Islet precursor cell (in vitro differentiated cells): Measurements from ENCODE around the gene CAMK2A.
"Not testable (repeated sequence)": the region's sequence is repeated elsewhere in the genome, so short reads cannot be mapped to it uniquely, and the experiment has no call there.

Source experiments
- DNase-seq: peaks from one replicate; pipeline ENCODE4 v3.0.0-alpha.2; 2018

Gene CAMK2A

DNA sequence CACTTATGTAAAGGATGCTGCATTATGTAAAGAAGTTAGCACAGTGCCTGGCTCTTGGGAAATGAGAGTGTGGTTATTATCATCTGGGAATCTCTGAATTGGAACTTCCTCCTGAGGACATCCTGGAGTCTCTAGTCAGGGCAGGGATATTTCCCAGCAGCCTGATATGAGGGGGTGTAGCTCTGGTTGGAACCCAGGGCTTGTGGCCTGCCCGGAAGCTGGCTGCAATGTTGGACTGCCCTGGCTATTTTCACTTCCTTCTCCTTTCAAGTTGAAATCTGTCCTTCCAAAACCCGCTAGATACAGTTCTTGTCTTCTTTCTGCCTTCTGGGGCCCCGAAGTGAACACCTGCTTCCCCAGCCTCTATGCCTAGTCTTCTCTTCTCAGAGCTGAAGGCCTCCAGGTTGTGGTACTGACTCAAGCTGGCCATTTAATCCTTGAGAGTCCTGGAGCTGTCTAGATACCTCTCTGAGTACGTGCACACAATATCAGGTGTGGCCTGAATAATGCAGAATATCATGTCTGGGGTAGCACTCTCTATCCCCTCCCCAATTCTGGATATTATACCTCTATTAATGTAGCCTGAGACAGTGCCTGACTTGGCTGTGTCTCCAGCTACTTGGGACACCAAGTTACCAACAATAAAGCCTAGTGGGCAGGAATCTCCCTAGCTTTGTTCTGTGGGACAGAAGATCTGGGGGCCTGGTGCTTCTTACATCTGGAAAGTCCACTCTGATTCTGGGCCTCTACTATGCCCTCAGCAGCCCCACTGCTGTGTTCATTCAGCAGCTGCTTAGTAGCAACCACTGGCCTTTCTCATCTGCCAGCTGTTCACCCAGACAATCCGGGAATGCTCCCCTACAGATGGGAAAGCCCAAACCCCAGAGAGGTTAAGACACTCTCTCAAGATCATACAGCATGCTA lies 54.7 kb downstream of the CAMK2A start:
- no peak for DNase-seq

DNA sequence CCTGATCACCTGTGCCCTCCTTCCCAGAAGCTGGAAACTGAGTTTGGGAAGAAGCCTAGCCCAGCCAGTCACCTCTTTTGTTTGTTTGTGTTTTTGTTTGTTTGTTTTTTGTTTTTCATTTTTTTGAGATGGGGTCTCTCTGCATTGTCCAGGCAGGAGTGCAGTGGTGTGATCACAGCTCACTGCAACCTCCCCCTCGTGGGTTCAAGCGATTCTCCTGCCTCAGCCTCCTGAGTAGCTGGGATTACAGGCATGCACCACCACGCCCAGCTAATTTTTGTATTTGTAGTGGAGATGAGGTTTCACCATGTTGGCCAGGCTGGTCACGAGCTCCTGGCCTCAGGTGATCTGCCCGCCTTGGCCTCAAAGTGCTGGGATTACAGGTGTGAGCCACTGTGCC lies 55.9 kb downstream of the CAMK2A start:
- DNase-seq, result not testable (repeated sequence)

DNA sequence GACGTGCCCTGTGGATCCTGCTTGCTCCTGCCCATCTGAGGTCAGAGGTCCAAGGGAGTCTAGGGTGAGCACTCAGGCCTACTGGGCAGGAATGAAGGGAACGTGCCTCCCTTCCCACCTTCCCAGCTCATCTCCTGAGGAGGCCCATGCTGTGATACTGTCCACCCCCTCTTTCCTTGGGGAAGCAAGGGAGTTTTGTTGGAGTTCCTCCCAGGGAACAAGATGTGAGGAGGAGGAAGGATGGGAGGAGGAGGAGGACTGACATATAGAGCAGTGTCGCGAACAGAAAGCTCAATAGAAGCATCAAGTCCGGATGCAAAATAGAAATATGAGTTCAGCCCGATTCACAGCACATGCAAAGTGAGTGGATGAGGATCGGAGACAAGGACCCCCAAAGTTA lies 58.7 kb downstream of the CAMK2A start:
- no peak for DNase-seq

DNA sequence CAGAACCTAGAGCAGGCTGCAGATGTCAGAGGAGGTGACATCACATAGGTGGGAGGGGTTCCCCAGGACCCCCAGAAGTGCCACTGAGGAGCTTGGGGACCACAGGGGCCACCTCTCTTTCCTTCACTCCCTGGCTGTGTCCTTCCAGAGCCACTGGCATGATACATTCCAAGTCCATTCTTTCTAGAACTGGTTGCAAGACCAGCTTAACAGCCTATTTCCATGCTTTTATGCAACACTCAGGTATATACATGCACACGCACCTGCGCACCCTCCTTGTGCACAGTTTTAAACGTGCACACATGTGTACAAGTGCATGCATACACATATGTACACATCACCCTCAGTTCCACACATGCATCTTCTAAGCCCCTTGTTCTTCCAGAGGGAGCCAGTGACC lies 60.0 kb downstream of the CAMK2A start:
- DNase-seq, result no peak

DNA sequence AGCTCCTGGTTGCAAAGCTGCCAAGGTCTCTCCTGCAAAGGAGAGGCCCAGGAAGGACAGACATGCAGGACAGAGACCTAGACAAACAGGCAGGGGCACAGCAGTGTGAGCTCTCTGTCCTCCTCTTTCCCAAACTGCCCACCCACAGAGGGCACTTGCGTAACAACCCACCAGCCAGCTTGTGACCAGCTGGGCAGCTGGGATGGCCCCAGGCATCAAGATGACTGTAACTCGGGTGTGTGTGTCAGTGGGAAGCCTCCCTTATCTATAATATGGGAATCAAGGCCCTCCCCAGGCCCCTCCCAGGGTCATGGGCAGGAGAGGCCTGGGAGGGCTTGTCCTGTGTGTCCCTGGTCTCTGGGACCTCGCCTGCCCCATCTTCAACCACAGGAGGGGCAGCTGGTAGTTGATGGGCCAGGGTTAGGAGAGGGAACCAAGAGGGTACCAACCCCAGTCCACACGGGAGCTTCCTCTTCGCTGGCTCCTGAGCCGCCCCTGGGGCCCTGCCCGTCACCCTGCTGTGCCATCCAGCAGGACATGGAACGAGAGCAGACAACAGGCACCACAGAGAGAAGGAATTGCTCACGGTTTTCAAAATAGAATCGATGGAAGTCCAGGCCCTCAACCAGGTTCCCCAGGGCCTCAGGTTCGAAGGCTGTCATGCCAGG lies 61.8 kb downstream of the CAMK2A start:
- no peak for DNase-seq

DNA sequence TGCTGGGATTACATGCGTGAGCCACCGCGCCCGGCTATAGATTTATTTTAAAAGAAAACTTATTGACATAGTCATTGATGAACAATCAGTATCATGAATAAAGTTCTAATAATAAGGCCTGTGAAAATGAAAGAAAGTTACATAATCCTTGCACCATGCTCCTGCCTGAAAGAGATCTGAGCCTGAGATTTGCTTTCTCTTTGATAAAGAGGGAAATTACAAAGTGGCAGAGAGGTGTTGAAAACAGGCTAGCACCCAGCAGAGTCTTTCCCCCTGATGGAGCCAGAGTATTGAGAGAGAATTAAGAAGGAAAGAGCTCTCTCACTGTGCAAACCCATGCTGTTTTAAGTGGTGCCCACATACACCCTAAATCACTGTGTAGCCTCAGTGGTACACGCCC lies 62.5 kb downstream of the CAMK2A start:
- no peak for DNase-seq

DNA sequence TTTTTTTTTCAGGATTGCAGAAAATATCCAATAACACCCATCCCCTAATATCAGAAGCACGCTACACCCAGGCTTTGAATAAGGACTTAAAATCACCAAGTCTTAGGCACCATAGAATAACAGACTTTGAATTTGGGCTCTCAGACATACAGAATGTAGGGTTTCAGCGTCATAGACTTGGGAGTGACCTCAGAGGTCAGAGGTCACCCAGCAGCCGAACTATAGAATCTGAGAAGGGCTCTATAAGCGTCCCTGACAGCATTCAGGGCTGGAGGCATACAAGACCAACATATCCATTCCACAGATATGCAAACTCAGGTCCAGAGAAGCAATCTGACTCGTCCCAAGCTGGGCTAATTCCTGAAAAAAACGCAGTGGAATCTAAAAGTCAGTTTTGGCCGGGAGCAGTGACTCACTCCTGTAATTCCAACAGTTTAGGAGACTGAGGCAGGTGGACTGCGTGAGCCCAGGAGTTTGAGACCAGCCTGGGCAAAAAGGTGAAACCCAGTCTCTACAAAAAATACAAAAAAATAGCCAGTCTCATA lies 65.0 kb downstream of the CAMK2A start:
- DNase-seq, result no peak

DNA sequence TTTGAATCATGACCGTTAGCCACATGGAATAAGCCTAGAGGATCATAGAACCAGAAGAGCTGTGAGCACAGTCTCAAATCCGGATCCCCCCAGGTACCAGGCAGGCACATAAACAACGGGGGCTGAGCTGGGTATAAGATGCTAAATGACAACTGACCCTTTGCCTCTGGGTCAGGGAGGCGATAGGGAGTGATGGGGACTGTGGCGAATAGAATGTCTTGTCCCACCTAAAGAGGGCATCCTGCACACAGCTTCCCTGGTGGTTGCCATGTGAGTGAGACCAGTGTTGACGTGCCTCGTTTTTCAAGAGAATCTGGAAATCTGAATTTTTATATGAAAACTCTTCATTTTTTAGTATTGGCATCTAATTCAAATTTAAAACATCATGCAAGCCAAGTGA lies 66.1 kb downstream of the CAMK2A start:
- no peak for DNase-seq

DNA sequence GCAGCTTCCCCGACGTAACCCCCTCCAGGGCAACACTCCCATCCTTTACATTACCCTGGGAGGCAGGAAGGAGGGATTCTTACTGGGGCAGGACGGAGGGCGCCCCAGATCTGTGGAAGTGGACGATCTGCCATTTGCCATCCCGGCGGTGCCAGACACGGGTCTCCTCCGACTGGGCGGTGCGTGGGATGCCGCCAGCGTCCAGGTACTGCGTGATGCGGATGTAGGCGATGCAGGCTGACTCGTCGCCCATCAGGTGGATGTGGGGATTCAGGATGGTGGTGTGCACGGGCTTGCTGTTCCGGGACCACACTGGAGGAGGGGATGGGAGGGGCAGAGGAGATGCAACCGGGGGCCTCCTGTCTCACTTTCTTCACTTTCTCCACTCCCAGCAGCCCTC lies 66.7 kb downstream of the CAMK2A start:
- no peak for DNase-seq

DNA sequence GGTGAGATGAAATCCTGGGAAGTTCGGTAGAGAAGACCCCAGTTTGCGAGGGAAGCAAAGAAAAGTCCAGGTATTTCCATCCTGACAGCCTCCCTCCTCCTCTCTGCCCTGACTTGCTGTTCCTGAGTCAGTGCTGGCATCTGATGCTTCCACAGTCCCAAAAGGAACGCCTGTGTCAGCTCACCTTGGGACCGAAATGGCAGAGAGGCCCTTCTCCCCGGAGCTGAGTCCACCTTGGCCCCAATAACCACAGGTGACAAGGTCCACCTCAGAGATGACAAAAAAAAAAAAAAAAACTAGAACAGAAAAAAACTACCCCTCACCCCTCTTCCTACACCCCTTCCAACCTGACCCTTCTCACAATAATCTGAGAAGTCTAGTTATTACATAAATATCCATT lies 68.1 kb downstream of the CAMK2A start:
- DNase-seq, result no peak

DNA sequence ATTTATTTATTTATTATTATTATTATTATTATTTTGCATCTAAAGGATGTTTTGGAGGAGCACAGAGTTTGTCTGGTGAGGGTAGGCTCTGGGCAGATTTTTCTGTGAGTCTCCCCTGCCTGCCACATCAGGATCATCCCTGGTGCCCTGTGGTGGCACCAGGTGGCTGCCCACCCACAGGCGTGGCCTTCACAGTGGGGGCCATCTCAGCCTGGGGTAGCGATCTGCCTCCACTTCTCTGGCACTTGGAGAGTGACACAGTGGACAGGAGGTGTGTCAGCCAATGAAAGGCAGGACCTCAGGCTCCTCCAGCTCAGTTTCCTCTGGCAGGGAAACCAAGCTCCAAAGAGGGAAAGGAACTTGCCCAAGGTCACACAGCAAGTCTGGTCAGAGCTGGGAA lies 69.7 kb downstream of the CAMK2A start:
- DNase-seq, result no peak

DNA sequence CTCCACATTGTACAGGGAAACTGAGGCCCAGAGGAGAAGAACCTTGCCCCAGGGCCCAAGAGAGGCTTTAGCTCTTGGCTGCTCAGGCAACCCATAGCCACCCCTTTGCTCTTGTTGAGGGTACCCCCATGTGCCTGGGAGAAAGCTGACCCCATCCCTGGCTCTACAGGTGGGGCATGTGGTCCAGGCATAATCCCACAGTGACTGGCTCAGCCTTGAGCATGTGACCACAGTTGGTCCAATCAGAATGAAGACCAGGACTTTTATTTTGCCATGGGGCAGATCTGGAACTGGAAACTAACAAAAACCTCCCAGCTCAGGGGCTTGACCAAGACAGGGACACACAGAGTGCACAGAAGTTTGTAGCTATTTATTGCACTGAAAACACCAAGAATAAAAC lies 70.4 kb downstream of the CAMK2A start:
- DNase-seq, result no peak

DNA sequence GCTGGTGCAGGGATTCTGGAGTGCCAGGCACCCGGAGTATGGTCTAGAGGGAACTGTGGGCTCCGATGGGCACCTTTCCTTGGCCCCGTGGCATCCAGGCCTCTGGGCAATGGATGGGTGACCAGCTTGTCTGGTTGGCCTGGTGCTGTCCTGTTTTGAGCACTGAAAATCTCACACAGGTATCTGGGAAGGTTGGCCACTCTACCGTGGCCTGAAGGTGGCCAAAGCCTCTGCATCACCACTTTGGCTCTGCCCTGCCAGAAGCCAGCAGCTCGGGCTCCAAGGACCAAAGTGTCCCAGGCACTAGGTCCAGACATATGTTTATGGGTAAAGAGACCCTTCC lies 70.9 kb downstream of the CAMK2A start:
- no peak for DNase-seq

DNA sequence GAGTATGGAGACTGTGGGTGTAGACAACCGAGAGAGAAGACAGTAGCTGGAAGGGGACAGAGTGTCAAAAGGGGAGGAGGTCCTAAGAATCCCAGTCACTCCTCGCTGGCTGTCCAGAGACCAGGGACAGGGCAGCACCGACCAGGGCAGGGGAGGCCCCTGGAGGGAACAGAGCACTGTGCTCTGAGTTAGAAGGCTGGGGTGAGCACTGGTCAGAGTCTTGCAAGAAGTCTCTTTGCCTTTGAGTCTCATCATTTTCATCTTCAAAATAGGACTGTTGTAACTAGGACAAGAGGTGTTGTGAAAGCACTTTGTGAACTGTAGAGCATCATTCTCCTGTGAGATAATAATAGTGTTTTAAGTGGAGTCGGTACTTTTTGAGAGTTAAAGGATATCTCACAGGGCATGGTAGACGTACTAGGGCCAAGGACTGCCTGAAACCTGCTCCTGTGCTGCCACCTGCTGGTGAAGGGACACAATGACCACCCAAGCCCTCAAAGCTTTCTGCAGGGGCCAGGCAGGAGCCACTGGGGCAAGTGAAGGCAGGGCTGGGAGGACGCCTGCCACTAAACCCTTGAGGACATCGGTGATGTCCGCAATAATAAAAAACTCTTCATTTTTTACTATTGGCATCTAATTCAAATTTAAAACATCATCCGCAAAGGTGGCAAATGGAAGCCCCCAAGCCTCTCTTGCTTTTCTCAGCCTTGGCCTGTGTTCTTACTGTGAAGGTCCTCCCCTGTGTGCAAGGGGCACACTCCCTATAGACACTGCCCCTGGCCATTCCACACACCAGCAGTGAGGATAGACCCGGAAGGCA lies 71.5 kb downstream of the CAMK2A start:
- peak; percentile 94 for DNase-seq

DNA sequence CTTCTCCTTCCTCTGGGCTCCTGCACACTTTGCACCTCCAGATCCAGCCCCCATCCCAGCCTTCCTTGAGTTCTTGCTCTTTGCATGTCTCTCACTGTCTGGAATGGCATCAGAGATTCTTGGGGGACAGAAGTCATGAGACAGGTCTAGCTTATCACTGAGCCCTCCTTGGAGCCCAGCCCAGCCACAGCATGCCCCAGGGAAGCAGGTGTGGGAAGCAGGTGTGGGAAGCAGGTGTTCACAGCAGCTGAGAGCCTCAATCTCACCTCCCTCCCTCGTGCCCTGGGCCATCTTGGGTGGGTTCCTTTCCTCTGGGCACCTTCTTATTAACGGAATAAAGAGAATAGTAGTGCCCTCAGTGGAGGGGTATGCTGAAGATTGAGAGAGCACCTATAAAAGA lies 72.5 kb downstream of the CAMK2A start:
- DNase-seq, result no peak

DNA sequence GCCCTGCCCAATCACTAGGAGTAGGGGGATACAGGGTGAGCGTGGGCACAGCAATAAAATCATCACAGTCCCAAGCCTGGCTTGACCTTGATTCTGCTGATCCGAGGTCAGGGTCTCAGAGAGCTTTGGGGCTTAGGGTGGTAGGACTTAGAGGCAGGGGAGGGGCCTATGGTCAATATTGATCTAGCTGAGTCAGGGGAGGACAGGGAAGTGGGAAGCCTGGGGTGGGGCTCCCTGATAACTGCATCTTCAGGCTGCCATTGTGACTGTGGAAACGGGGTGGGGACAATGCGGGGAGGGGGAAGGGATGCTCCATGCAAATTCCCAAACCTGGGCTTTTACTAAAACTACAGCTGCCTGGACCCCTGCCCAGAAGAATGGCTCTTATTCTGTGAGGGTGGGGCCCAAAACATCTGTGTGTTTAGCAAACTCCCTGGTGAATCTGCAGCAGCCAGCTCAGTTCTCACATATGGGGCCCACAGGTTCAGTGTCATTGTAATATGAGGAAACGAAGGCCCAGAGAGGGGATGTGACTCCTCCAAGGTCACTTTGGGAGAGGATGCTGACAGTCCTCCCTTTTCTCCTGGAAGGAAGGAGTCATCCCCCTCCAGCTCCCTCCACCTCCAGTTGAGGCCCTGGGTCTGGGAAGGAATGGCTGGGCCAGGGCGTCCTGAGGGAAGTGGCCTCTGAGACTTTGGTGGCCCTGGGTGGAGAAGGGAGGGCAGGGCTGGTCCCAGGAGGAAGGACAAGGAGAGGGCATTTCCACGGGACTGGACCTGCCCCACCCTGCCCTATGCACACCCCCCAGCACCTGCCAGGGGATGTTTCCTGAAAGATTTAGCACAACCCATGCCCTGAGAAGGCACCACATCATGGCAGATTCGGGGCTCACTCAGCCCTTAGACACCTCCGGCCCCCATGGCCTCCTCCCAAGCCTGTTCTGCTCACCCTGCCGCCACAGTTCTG lies 73.3 kb downstream of the CAMK2A start:
- DNase-seq, result no peak

DNA sequence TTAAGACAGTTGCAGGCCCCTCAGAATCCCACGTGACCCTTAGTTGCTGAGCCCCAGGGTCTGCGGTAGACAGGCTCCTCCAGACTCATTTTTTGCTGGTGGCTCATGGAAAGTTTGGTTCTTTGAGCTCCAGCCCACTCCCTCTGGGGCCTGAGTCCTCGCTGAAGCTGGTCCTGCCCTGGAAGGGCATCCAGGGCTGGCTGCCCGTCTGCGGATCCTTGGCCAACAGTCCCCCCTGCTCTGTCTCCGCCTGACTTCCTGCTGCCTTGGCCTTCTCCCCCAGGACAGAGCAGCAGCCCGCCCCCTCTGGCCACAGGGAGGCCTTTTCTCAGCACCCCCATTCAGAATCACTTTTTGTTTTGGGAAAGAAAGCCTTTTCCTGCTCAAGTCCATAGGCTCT lies 75.3 kb downstream of the CAMK2A start:
- DNase-seq, result no peak

DNA sequence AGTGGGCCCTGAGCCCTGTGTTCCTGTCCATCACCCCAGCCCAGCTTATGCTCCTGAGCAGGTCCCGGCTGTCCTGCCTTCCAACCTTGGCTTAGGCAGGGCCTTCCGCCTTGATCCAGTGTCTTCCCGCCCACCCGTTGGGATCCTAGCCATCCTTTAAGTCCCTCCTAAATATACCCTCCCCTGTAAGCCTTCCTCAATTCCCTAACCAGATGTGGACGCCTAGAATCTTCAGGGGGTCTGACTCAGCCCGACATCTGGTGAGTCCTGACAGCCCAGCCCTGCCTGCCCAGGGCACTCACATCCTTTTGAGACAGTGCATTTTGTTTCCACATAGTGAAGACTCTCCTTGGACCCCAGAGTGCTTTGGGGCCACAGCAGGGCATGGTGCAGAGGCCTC lies 76.0 kb downstream of the CAMK2A start:
- DNase-seq, result no peak

DNA sequence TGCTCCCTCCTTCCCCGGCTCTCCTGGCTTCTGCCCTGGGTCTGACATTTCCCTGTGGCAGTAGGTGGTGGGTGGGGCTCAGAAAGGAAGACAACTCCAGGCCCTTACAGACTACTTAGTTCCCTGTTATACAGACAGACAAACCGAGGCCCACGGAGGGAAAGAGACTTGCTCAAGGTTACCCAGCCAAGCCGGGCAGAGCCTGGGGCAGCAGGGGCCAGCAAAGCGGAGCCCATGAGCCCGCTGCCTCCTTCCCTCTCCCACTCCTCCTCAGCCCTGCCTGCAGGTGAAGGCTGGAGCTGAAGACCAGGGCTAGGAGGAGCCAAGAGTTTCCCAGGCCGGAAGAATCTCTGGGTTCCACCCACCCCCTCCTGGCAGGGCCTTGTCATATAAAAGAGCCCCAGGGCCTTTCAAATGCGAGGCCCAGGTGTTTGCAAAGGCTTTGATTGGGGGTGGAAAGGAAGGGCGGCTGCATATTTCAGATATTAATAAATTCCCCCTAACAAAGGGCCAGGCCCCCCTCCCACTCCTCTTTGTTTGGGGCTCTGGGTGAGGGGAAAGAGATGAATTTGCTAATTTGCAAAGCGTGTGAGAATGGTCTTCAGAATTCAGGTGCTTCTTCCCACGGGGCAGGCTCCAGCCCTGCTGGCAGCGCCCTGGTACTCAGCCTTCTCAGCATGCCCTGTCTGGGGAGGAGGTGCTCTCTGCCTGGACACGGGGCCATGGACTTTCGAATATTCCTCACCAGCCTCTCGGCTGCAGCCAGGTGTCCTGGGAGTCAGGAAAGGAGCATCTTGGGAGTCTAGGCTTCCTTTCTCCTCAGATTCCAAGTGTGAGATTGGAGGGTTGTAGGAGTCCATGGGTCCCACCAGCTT lies 78.2 kb downstream of the CAMK2A start:
- DNase-seq, result peak; percentile 77

DNA sequence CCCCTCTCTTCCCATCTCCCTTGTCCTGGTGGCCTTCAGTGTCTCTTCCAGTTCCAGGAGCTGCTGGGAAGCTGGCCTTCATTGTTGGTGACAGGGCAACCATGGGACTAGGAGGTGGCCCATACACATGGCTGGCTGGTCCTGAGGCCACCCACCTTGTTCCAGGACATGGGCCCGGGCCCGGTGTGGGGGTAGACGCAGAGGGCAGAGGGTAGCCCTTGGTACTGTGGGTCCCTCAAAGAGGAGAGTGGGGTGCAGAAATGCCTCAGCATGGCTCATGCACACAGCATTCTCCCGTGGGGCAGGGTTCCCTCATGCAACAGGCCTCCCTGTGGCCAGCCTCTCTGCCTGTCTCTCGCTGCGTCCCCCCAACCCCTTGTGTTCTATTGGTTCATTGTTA lies 78.9 kb downstream of the CAMK2A start:
- no peak for DNase-seq

DNA sequence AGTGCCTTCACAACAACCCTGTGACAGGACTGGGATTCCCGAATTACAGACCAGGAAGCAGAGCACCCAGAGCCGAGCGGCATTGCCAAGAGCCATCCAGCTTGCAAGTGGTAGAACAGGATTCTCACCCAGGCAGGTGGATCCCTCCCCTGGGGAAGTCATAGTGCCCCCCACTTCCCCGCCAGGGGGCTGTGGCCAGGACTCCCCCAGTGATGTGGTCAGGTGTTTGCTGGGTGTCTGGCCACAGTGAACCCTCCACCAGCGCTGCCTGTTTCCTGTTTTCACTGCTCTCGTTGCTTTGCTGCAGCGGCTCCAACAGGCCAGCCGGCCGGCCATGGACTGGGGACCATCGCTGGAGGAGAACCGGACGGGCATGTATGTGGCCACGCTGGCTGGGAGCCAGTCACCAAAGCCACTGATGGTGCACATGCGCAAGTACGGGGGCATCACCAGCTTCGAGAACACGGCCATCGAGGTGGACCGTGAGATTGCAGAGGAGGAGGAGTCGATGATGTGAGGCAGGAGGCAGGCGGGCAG lies 80.4 kb downstream of the CAMK2A start:
- peak; percentile 75 for DNase-seq
